BJ (cell line): Measurements from ENCODE around the gene TTC39B. TPM values are rescaled to one million over a fixed set of nuclear protein-coding genes. Genes with fewer than 3 reads are reported as not detected.
A peak's percentile ranks its signal among the peaks of the same experiment; 100 is the strongest.

ENCODE experiments used
- CTCF ChIA-PET: fragments of 350-600 bp; formaldehyde crosslinking; extraction: SDS; loops from one replicate; lab custom pipeline; 2021; ENCODE audit warnings: antibody characterized with exemption, inconsistent platforms; lab: Yijun Ruan, JAX
- POLR2A ChIA-PET: fragments of 300-600 bp; sonication (Branson Sonifier 250); formaldehyde crosslinking; extraction: SDS; loops from one replicate; lab custom pipeline; 2021; ENCODE audit warnings: antibody characterized with exemption; lab: Charles Lee
- DNase-seq: peaks from one replicate; pipeline ENCODE4 v3.0.0-alpha.2; 2011; ENCODE audit warnings: low read depth
- H3K27me3 ChIP-seq: 2 replicates; pipeline ENCODE4 v1.6.0; 2011; ENCODE audit warnings: low read length; ENCODE audit not compliant: control insufficient read depth, insufficient read depth
- H3K36me3 ChIP-seq: 2 replicates; pipeline ENCODE4 v1.5.1; 2011; ENCODE audit warnings: low read length; ENCODE audit not compliant: control insufficient read depth, insufficient read depth
- H3K4me3 ChIP-seq: 2 replicates; pipeline ENCODE4 v1.5.1; 2011; ENCODE audit warnings: low read depth, mild to moderate bottlenecking, control low read depth, low read length
- polyA plus RNA-seq: library from polyadenylated mRNA; depleted of rRNA; stranded (reverse); fragments of >200 nt; gene quantifications from 2 replicates; pipeline ENCODE4 v1.2.3, GENCODE V29; 2011
- TF ChIP-seq, protein P1 (sequence below): IDR thresholded peaks from 2 replicates; pipeline ENCODE4 v1.5.1; 2011; ENCODE audit warnings: low read depth, mild to moderate bottlenecking, control low read depth, inconsistent platforms, low read length, moderate library complexity; ENCODE audit not compliant: insufficient read depth

The TTC39B gene
- polyA plus RNA-seq, 1 experiment: 5.1 TPM

DNA sequence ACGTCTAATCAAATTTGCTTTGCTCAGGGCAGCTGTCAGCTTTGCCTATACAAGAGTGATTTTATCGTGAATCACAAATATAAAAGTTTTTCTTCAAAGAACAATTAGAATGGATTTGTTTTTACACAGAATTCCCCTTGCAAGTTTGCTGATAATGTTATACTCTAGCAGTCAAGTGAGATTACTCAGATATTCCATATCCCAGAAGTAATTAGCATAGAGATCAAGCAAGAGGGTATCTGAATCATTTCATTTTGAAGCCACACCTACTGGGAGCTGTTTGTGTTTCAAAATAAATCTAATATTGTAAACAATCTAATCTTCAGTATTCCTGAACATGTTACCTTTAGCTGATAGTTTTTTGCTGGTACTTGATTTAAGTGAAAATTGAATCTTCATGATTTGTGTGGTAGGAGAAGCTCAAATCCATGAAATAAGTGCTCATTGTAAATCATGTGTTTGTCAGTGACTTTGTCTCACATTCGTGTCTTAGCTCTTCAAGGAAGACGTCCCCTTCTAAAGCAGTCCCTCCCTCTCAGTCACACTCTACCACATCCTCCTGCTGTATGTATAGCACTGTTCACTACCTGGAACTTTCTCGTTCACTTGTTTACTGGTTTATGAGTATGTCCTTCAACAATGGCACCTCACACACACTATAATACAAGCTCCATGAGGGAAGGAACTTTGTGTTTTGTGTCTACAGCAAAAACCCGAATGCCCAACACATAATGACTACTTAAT lies 3.3 kb upstream of the TTC39B start:
- Histone ChIP-seq H3K4me3 (no peak overlapping the region), H3K27me3 (no peaks in the 10 kb centered on the region), H3K36me3 (no peaks in the 10 kb centered on the region)
- no peak for DNase-seq
- ChIA-PET POLR2A (no interaction called here), CTCF (interaction anchor here (0.8 to 2.1 kb wide), 2 partner anchors 10 to 98 kb away, joined by 3 to 4 read pairs; no protein-coding TSS in a partner anchor)
- TF ChIP-seq, protein P1, sequence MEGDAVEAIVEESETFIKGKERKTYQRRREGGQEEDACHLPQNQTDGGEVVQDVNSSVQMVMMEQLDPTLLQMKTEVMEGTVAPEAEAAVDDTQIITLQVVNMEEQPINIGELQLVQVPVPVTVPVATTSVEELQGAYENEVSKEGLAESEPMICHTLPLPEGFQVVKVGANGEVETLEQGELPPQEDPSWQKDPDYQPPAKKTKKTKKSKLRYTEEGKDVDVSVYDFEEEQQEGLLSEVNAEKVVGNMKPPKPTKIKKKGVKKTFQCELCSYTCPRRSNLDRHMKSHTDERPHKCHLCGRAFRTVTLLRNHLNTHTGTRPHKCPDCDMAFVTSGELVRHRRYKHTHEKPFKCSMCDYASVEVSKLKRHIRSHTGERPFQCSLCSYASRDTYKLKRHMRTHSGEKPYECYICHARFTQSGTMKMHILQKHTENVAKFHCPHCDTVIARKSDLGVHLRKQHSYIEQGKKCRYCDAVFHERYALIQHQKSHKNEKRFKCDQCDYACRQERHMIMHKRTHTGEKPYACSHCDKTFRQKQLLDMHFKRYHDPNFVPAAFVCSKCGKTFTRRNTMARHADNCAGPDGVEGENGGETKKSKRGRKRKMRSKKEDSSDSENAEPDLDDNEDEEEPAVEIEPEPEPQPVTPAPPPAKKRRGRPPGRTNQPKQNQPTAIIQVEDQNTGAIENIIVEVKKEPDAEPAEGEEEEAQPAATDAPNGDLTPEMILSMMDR: no peak

DNA sequence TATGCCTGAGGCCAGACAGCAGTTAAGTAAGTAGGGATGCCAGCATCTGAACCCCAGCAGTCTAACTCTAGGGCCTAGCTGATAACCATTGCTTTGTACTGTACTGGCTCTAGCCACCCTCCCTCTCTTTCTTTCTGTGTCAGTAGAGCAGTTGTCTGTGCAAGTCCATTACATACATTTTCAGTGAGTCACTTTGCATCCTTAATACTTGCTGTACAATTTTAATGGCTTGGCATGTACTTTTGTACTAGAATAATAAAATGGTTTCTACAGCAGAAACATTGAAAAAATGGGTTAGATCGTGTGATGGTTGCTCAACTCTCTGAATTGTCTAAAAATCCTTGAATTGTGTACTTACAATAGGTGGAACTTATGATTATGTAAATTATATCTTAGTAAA lies 1.5 kb upstream of the TTC39B start:
- POLR2A ChIA-PET: no interaction called here
- Histone ChIP-seq H3K27me3 (no peaks in the 10 kb centered on the region), H3K4me3 (no peak overlapping the region), H3K36me3 (no peaks in the 10 kb centered on the region)
- CTCF ChIA-PET: interaction anchor here (2.1 kb wide), 1 partner anchor 12 kb away, joined by 4 read pairs; no protein-coding TSS in a partner anchor
- peak; percentile 34 for DNase-seq
- TF ChIP-seq, protein P1: no peak

DNA sequence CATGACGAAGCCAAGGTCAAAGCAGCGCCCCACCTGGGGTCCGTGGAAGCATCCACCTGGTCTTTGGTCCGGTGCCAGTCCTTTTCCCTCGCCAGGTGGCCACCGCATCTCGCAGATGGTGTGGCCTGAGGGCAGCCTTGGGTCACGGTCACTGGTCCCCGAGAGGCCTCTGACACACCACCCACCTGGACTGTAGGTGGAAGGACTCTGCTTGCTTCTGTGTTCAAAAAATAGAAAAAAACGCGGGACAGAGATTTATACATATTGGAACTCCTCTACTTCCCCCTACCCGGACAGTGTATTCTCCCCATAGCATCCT lies 466 bp upstream of the TTC39B start:
- POLR2A ChIA-PET: interaction anchor here (0.6 kb wide), 1 partner anchor 66 kb away, joined by 5 read pairs; no protein-coding TSS in a partner anchor
- Histone ChIP-seq H3K27me3 (no peaks in the 10 kb centered on the region), H3K36me3 (no peaks in the 10 kb centered on the region), H3K4me3 (peak overlapping the region; percentile 15)
- DNase-seq: no peak
- CTCF ChIA-PET: no interaction called here
- TF ChIP-seq, protein P1: no peak

DNA sequence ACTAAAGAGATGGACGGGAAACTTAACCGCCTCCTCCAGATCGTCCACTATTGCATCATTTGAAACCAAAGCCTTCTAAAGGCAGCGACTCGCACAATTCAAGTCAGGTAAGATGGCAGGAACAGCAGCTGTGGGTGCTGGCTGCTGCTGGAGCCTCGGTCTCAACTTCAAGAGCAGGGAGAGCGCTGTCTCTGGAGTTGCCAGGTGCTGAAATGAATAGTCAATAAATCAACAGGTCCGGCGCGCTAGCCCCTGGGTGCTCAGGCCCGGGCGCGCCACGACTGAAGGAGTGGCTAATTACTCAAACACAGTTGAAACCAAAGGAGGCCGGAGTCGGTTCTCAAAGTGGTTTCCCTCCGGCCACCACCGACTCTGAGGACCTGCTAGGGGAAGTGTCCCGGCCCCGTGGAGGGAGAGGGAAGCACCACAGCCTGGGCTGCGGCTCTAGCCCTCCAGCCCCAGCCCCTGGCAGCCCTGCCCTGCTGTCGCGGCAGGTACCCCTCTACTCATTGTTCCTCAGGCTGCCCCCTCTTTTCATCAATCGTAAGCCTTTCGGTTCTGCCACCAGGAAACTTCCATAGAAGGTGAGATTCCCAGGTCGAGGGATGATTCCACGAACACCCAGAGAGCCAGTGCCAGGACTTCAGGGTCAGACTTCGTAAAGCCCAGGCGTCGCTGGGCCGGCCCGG lies 804 bp downstream of the TTC39B start:
- CTCF ChIA-PET: interaction anchor here (1.2 kb wide), 1 partner anchor 27 kb away, joined by 4 read pairs; no protein-coding TSS in a partner anchor
- TF ChIP-seq, protein P1: no peak
- Histone ChIP-seq H3K36me3 (no peaks in the 10 kb centered on the region), H3K4me3 (peak overlapping the region; percentile 79), H3K27me3 (no peaks in the 10 kb centered on the region)
- no peak for DNase-seq
- POLR2A ChIA-PET: no interaction called here

DNA sequence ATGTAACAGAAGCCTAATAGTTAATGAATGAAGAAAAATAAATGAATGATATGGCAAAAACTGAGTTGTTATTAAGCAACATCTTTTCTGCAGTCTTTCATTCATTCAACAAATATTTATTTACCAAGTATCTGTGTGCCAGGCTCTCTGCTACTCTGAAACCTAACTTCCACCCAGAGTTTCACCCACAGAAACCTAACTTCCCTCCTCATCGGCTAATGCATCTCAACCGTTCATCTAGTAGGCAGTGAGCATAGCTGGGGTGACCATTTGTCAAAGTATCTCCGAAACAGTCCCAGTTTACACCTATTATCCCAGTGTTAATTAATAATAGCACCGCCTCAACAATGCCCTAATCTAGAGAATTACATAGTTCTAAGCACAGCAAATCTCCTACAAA lies 1.5 kb downstream of the TTC39B start:
- CTCF ChIA-PET: no interaction called here

More for the DNA sequence above, 1.5 kb downstream of the TTC39B start:
- TF ChIP-seq, protein P1: no peak
- no peaks in the 10 kb centered on the region for H3K27me3 ChIP-seq
- no peaks in the 10 kb centered on the region for H3K36me3 ChIP-seq
- POLR2A ChIA-PET: no interaction called here
- DNase-seq: no peak
- H3K4me3 ChIP-seq: peak overlapping the region; percentile 79
